Left ventricle myocardium inferior (tissue), 1 donor: ENCODE data around the gene PIANP. TPM values are rescaled to one million over a fixed set of nuclear protein-coding genes. Genes with fewer than 3 reads are reported as not detected.
A peak's percentile ranks its signal among the peaks of the same experiment; 100 is the strongest.
"Not testable (repeated sequence)": the region's sequence is repeated elsewhere in the genome, so short reads cannot be mapped to it uniquely, and the experiment has no call there.

Source experiments
- DNase-seq: peaks from one replicate; pipeline ENCODE4 v3.0.0-alpha.2; 2020
- H3K27ac ChIP-seq: fragments of 200-600 bp; replicated peaks from 2 replicates; pipeline ENCODE4 v1.8.0; 2021
- H3K27me3 ChIP-seq: fragments of 200-600 bp; 2 replicates; pipeline ENCODE4 v1.8.0; 2021; ENCODE audit warnings: low read depth
- H3K36me3 ChIP-seq: fragments of 200-600 bp; 2 replicates; pipeline ENCODE4 v1.8.0; 2021
- H3K4me1 ChIP-seq: fragments of 200-600 bp; 2 replicates; pipeline ENCODE4 v1.8.0; 2021
- H3K4me3 ChIP-seq: fragments of 200-600 bp; 2 replicates; pipeline ENCODE4 v1.8.0; 2021; ENCODE audit warnings: mild to moderate bottlenecking, moderate library complexity
- H3K9me3 ChIP-seq: fragments of 200-600 bp; replicated peaks from 2 replicates; pipeline ENCODE4 v1.8.0; 2021
- CTCF ChIP-seq: fragments of 200-600 bp; IDR thresholded peaks from 2 replicates; pipeline ENCODE4 v1.8.0; 2021; ENCODE audit warnings: antibody characterized with exemption, mild to moderate bottlenecking, borderline replicate concordance
- intact Hi-C: fragments of 100-400 bp; cut with micrococcal nuclease; formaldehyde crosslinking; loops from one replicate; pipeline ENCODE4 v1.11.0; 2022
- total RNA-seq: library from RNA; stranded (reverse); fragmentation: NEBNext Ultra II Directional; extraction: Animal tissue kit (Norgen Biotek cat#: 25700); gene quantifications from one replicate; pipeline ENCODE4 v1.2.1, GENCODE V29; 2021
- donor health status: DM: no; HTN: yes; CAD: no; lungs with severe emphysema.

Gene PIANP
- total RNA-seq, 1 donor from 2014 or later, result 0.41 TPM

GRCh38 chr12:6708960-6709394 lies 8.4 kb upstream of the PIANP start:
- Histone ChIP-seq H3K27ac (no peak overlapping the region), H3K36me3 (no peaks in the 10 kb centered on the region), H3K27me3 (peaks cover 95% of the 10 kb centered on the region), H3K4me1 (no peaks in the 10 kb centered on the region), H3K4me3 (no peak overlapping the region), H3K9me3 (no peaks in the 10 kb centered on the region)
- no peak for TF ChIP-seq CTCF
- intact Hi-C loops, result no loop called here
- no peak for DNase-seq

GRCh38 chr12:6708351-6708750 lies 7.7 kb upstream of the PIANP start:
- H3K4me3 ChIP-seq, H3K4me1 ChIP-seq, H3K27ac ChIP-seq, DNase-seq, intact Hi-C loops, H3K36me3 ChIP-seq, H3K9me3 ChIP-seq: not testable (repeated sequence)
- peaks cover 95% of the 10 kb centered on the region for H3K27me3 ChIP-seq

- DNase-seq, result no peak
- Histone ChIP-seq H3K27ac (no peak overlapping the region), H3K36me3 (no peaks in the 10 kb centered on the region), H3K4me1 (peaks cover 14% of the 10 kb centered on the region), H3K27me3 (peaks cover 99% of the 10 kb centered on the region), H3K4me3 (no peak overlapping the region), H3K9me3 (no peaks in the 10 kb centered on the region)
- no peak for TF ChIP-seq CTCF
- intact Hi-C loops, result no loop called here
Measured at GRCh38 chr12:6703631-6704030, 3.0 kb upstream of the PIANP start.

- H3K4me3 ChIP-seq, result peak overlapping the region; percentile 65
- H3K9me3 ChIP-seq, result no peaks in the 10 kb centered on the region
- no peaks in the 10 kb centered on the region for H3K36me3 ChIP-seq
- no peak for TF ChIP-seq CTCF
- intact Hi-C loops, result no loop called here
- peaks cover 14% of the 10 kb centered on the region for H3K4me1 ChIP-seq
- H3K27me3 ChIP-seq, result peaks cover 100% of the 10 kb centered on the region
- H3K27ac ChIP-seq, result no peak overlapping the region
- DNase-seq, result no peak
Measured at GRCh38 chr12:6701078-6701768, 608 bp upstream of the PIANP start.

GRCh38 chr12:6699989-6700645 lies 498 bp downstream of the PIANP start:
- TF ChIP-seq CTCF, result no peak
- H3K4me3 ChIP-seq, result peak overlapping the region; percentile 65
- peaks cover 14% of the 10 kb centered on the region for H3K4me1 ChIP-seq
- no peak for DNase-seq
- intact Hi-C loops, result no loop called here
- H3K9me3 ChIP-seq, result no peaks in the 10 kb centered on the region
- H3K36me3 ChIP-seq, result no peaks in the 10 kb centered on the region
- peaks cover 100% of the 10 kb centered on the region for H3K27me3 ChIP-seq
- no peak overlapping the region for H3K27ac ChIP-seq
